IPS-15b (cell line): ENCODE data around the gene MNT.

Experiments used
- H3K27me3 ChIP-seq: one replicate; pipeline ENCODE4 v1.6.1; 2013; ENCODE audit warnings: low read length; ENCODE audit not compliant: control insufficient read depth, insufficient read depth
- H3K36me3 ChIP-seq: one replicate; pipeline ENCODE4 v1.6.1; 2013; ENCODE audit warnings: low read length; ENCODE audit not compliant: control insufficient read depth, insufficient read depth
- H3K4me1 ChIP-seq: one replicate; pipeline ENCODE4 v1.6.1; 2013; ENCODE audit warnings: mild to moderate bottlenecking, low read length; ENCODE audit not compliant: control insufficient read depth, insufficient read depth
- H3K4me3 ChIP-seq: one replicate; pipeline ENCODE4 v1.5.1; 2013; ENCODE audit warnings: low read depth, low read length
- H3K9ac ChIP-seq: one replicate; pipeline ENCODE4 v1.6.1; 2013; ENCODE audit warnings: low read depth, mild to moderate bottlenecking, low read length
- H3K9me3 ChIP-seq: one replicate; pipeline ENCODE4 v1.6.1; 2013; ENCODE audit warnings: mild to moderate bottlenecking, low read length; ENCODE audit not compliant: control insufficient read depth, insufficient read depth

MNT gene

GRCh38 chr17:2372681-2373080 is 28.2 kb downstream of the MNT start:
- Histone ChIP-seq H3K36me3 (peaks cover 39% of the 10 kb centered on the region), H3K4me1 (no peaks in the 10 kb centered on the region), H3K9me3 (no peaks in the 10 kb centered on the region)

GRCh38 chr17:2372180-2372579 is 28.7 kb downstream of the MNT start:
- Histone ChIP-seq H3K9me3 (no peaks in the 10 kb centered on the region), H3K9ac (no peak overlapping the region), H3K4me3 (no peak overlapping the region), H3K4me1 (no peaks in the 10 kb centered on the region), H3K27me3 (no peaks in the 10 kb centered on the region), H3K36me3 (peaks cover 35% of the 10 kb centered on the region)

More at GRCh38 chr17:2372681-2373080, 28.2 kb downstream of the MNT start:
- Histone ChIP-seq H3K27me3 (no peaks in the 10 kb centered on the region), H3K4me3 (no peak overlapping the region), H3K9ac (no peak overlapping the region)

GRCh38 chr17:2371183-2372130 is 29.4 kb downstream of the MNT start:
- no peak overlapping the region for H3K9ac ChIP-seq
- no peaks in the 10 kb centered on the region for H3K9me3 ChIP-seq
- no peaks in the 10 kb centered on the region for H3K4me1 ChIP-seq
- peaks cover 31% of the 10 kb centered on the region for H3K36me3 ChIP-seq
- H3K27me3 ChIP-seq = no peaks in the 10 kb centered on the region
- no peak overlapping the region for H3K4me3 ChIP-seq

- H3K4me1 ChIP-seq = no peaks in the 10 kb centered on the region
- H3K9me3 ChIP-seq = no peaks in the 10 kb centered on the region
These were observed 30.7 kb downstream of the MNT start for GRCh38 chr17:2370211-2370589.

GRCh38 chr17:2369551-2370210 is 31.2 kb downstream of the MNT start:
- H3K4me1 ChIP-seq = no peaks in the 10 kb centered on the region
- H3K4me3 ChIP-seq = no peak overlapping the region
- H3K9ac ChIP-seq = no peak overlapping the region
- H3K9me3 ChIP-seq = no peaks in the 10 kb centered on the region
- no peaks in the 10 kb centered on the region for H3K27me3 ChIP-seq
- H3K36me3 ChIP-seq = peaks cover 31% of the 10 kb centered on the region

More at GRCh38 chr17:2370211-2370589, 30.7 kb downstream of the MNT start:
- Histone ChIP-seq H3K4me3 (no peak overlapping the region), H3K36me3 (peaks cover 31% of the 10 kb centered on the region), H3K9ac (no peak overlapping the region), H3K27me3 (no peaks in the 10 kb centered on the region)

- Histone ChIP-seq H3K27me3 (no peaks in the 10 kb centered on the region), H3K9ac (peak overlapping the region; percentile 37), H3K36me3 (peaks cover 34% of the 10 kb centered on the region)
These were observed 31.8 kb downstream of the MNT start for GRCh38 chr17:2369039-2369438.

GRCh38 chr17:2368359-2368758 is 32.5 kb downstream of the MNT start:
- H3K36me3 ChIP-seq = peaks cover 36% of the 10 kb centered on the region
- peak overlapping the region; percentile 37 for H3K9ac ChIP-seq
- H3K9me3 ChIP-seq = no peaks in the 10 kb centered on the region
- H3K27me3 ChIP-seq = no peaks in the 10 kb centered on the region
- H3K4me3 ChIP-seq = no peak overlapping the region
- no peaks in the 10 kb centered on the region for H3K4me1 ChIP-seq

More at GRCh38 chr17:2369039-2369438, 31.8 kb downstream of the MNT start:
- Histone ChIP-seq H3K9me3 (no peaks in the 10 kb centered on the region), H3K4me1 (no peaks in the 10 kb centered on the region), H3K4me3 (no peak overlapping the region)

GRCh38 chr17:2366747-2367494 is 33.9 kb downstream of the MNT start:
- Histone ChIP-seq H3K4me3 (no peak overlapping the region), H3K9me3 (no peaks in the 10 kb centered on the region), H3K27me3 (no peaks in the 10 kb centered on the region), H3K4me1 (no peaks in the 10 kb centered on the region), H3K9ac (no peak overlapping the region), H3K36me3 (peaks cover 36% of the 10 kb centered on the region)

- Histone ChIP-seq H3K36me3 (peaks cover 36% of the 10 kb centered on the region), H3K9ac (no peak overlapping the region), H3K4me1 (no peaks in the 10 kb centered on the region), H3K9me3 (no peaks in the 10 kb centered on the region), H3K4me3 (no peak overlapping the region), H3K27me3 (no peaks in the 10 kb centered on the region)
These were observed 35.7 kb downstream of the MNT start for GRCh38 chr17:2365132-2365531.

GRCh38 chr17:2364763-2365116 is 36.1 kb downstream of the MNT start:
- Histone ChIP-seq H3K27me3 (no peaks in the 10 kb centered on the region), H3K36me3 (peaks cover 36% of the 10 kb centered on the region), H3K9me3 (no peaks in the 10 kb centered on the region), H3K4me3 (no peak overlapping the region), H3K4me1 (no peaks in the 10 kb centered on the region), H3K9ac (no peak overlapping the region)

GRCh38 chr17:2363851-2364762 is 36.8 kb downstream of the MNT start:
- Histone ChIP-seq H3K4me3 (no peak overlapping the region), H3K27me3 (no peaks in the 10 kb centered on the region)

More at GRCh38 chr17:2363851-2364762, 36.8 kb downstream of the MNT start:
- Histone ChIP-seq H3K4me1 (no peaks in the 10 kb centered on the region), H3K9me3 (no peaks in the 10 kb centered on the region), H3K36me3 (peaks cover 36% of the 10 kb centered on the region), H3K9ac (no peak overlapping the region)
